HG02870 (cell line): ENCODE data around the gene GRB10.

ENCODE experiments used
- ATAC-seq: cut with Tn5 transposase; IDR thresholded peaks from one replicate; pipeline ENCODE4 v1.9.1; 2021; ENCODE audit warnings: mild to moderate bottlenecking, moderate library complexity; ENCODE audit not compliant: unreplicated experiment

GRB10 gene

DNA sequence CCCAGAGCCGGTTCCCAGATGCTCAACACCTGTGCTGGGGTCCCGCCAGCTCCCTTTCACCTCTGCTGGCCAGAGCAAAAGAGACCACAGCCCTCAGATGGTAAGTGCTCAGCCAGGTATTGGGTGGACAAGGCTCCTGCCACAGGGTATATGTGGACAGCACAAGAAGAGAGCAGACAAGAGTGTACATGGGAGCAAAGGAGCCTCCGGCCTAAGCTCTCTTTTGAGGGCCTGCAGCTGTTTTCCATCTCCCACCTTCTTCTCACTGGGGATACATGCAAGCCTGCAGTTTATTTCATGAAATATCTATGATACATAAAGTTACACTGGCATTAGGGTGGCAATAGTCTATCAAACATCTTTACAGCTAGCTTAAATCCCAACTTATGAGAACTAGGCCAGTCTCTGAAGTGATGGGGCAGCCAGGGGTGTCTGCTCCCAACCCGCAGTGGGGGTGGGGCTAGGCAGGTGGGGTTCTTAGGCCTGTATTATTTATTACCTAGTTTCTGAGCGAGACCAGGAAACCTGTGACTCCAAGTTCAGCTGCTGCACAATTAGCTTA, 167.1 kb downstream of the GRB10 start:
- no peak for ATAC-seq

DNA sequence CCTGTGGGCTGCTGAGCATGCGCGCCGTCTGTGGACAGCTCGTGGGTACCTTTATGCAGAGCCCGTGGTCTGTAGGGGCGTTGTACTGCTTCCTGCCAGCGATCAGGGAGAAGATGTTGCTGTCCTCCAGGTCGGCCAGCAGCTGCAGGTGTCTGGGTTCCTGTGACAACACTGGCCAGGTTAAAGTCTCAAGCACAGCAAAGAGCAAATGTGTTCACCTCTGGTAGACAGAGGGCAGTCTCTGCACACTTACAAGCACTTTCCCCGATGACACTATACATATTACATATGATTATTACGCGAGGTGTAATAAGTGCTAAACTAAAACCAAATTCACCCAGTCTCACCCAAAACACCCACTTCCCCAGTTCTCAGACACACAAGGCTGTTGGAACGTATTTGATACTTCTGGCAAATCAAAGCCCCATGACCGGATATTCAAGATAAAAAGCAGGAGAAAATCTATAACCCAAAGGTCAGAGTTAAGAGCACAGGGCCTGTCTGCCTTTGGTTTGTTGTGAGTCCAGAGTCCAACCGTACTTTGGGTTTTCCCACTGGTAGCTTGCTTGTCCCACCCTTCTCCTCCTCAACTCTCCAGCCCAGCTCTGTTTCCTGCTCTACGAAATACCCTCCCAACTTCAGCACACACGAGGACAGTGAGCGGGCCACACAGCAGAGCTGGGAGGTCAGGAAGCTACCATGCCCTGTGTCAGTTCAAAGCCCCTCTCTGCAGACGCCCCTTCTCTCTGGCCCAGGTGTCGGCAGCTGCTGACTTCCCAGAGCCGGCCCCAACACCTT, 167.8 kb downstream of the GRB10 start:
- no peak for ATAC-seq

DNA sequence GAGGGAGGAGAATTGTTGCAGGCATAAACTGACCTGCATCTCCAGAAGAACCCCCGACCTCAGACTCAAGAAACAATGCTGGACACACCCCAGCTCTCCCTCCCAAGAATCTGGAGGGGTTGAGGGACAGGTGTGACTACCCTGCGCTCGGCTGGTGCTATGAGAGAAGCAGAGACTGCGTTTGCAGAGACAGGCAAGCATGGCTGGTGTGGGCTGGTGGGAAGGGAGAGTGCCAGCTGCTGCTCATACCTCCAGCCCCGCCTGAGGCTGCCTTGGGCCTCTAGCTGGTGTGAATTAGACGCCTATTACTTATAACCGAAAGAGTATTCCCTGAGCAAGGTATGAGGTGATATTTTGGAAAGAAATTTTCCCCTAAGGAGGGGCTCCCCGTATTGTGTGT, 169.2 kb downstream of the GRB10 start:
- ATAC-seq = no peak

DNA sequence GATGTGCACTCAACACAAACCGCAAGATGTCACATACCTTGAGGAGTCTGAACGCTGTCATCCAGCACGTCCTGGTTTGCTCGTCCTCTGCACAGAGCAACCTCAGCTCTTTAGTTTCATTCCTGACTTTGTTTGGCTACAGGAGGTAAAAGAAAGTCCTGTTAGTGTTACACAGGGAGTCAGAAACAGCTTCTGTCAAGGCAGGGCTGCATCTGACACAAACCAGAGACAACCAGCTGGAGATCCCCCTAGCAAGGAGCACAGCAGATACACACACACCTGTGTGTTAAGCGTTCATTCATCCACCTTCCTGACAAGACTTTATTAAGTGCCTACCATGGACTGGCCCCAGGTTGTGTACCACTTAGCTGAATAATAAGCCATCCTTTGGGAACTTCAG, 170.0 kb downstream of the GRB10 start:
- ATAC-seq = no peak

GRCh38 chr7:50610521-50611277, 172.0 kb downstream of the GRB10 start:
- peak; percentile 48 for ATAC-seq

- ATAC-seq = no peak
Measured at GRCh38 chr7:50608196-50608906, 174.3 kb downstream of the GRB10 start.

GRCh38 chr7:50607524-50608125, 175.1 kb downstream of the GRB10 start:
- ATAC-seq = no peak

DNA sequence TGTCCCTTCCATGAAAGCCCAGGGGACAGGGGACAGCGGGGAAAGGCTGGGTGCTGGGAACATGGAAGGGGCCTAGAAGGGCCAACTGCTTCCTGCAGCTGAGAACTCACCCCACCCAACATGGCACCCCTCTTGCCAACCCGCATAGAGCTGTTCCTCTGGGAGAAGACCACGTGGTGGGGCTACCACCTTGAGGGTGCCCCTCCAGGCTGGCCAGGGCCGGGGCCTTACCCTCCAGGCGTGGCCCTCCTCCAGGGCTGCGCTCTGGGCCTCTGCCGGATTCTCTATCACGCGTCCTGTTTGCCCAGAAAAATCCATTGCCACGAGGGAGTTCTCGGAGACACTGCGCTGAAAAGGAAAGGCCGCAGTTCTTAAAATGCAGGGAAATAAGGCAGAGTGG, 177.6 kb downstream of the GRB10 start:
- ATAC-seq = no peak

DNA sequence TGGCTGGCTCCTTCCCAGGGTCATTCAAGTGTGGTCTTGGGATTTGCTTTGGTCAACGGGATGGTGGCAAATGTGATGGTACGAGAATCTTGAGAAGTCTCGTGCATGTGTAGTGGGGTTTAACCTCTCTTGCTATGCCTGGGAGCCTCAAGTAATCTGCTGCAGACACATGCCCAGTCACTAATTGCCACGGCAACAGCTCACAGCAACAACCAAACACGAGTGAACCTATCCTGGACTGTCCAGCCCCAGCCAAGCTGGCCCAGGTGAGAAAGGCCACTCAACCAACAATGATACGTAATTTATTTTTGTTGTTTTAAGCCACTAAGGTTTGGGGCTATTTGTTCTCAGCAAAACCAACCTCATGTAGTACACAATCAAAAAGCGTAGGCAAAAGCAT, 179.4 kb downstream of the GRB10 start:
- no peak for ATAC-seq

GRCh38 chr7:50599385-50599784, 183.3 kb downstream of the GRB10 start:
- ATAC-seq = no peak

GRCh38 chr7:50598460-50599343, 184.0 kb downstream of the GRB10 start:
- ATAC-seq = no peak

GRCh38 chr7:50596484-50596883, 186.2 kb downstream of the GRB10 start:
- no peak for ATAC-seq

- ATAC-seq = peak; percentile 22
Measured at GRCh38 chr7:50595491-50596102, 187.1 kb downstream of the GRB10 start.

DNA sequence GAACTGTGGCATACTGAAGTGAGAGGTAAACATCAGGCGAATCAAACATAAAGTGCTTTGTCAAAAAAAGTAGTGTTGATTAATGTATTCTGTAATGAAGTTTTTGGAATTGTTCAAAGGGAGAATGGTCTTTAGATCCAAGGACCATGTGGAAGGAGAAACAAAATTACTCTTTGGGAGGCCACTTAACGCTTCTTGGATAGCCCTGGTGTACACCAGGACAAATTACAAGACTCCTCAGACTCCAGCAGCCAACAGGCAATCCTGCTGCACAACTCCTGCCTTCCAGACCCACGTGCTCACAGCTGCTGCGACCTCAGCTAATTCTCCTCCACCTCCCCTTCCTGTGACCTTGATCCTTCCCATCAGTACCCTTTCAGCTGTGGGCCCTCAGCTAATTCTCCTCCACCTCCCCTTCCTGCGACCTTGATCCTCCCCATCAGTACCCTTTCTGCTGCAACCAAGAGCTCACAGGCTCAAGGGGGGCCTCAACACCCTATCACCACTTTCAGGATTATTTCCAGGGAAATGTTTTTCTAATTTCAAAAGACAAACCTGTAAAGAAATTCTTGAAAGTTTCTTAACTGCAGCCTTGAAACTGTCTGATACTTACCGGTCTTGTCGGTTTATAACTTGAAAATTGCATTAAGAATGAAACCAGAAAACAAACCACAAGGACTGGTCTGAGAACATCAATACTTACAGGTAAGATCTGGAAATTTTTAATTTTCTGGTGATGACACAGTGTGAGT, 187.8 kb downstream of the GRB10 start:
- ATAC-seq = peak; percentile 88

DNA sequence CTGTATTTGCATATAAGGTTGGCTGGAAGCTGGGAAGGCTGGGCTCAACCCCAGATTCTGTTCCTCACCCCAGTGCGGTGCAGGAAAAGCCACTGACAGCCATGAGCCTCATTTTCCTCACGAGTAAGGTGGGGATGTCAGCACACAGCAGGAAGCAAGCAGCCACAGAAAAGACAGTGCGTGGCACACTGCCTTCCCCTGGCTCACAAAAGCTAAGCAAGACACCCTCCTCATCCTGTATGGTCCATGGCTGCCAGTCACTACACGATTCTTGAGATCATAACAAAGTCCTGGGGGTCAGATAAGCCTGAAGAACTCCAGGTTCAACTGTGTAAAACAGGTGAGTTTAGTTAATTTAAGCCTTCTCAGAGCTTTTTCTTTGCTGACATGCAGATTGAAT, 188.6 kb downstream of the GRB10 start:
- ATAC-seq = no peak

DNA sequence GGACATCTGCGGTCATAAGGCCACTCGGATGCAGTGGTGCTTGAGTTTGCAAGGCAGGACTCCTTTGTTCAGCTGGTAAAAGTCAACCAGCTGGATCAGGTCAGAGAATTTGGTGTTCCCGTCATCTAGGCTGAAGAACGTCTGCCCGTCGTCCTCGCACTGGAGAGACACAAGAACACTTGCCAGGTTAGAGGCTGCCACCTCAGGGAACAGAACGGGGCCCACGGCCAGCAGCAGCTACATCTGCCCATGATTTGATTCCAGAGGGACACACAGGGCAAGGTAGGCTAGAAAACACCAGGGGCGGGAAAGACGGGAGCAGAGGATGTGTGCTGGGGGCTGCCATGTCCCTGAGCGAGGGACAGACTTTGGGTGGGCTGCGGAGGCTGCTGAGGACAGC, 189.8 kb downstream of the GRB10 start:
- ATAC-seq = no peak

DNA sequence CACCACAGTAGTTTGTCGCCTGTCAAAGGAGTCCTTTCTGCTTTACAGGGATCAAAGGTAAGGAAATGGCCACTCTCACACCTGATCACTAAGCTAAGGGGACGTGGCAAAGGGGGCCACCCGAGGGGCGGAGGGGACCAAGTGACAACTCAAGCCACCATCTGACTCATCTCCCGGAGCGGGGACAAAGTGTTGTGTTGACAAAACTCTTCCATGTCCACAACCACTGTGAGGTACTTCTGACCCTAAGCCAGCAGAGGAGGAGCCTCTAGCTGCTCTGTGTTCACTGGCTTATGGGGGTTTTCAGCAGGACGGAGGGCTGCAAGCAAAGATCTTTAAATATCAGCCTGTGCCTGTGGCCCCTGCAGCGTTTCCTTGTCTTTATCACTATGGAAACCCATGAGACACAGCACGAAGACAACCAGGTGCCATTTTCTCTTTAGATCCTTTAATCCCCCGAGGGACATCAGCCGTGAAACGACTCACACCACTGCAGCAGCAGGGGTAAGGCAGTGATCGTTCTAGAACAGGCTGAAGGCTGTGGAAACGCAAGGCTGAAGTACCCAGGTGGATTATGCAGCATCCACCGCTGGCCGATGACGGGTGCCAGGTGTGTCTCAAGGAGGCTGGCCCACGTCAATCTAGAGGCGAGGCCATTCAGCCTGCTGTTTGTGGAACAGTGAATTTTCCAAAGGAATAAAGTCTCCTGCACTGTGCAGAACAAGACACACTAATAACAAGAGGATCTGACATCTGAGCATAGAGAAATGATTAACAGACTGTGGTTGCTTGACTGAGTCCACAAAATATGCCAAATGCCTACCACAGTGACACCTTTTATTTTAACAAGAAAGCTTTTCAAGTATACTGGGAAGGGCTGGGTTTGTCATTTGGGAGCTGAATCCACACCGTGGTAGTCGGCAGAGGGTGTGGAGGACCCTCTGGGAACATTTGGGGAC, 190.9 kb downstream of the GRB10 start:
- no peak for ATAC-seq

DNA sequence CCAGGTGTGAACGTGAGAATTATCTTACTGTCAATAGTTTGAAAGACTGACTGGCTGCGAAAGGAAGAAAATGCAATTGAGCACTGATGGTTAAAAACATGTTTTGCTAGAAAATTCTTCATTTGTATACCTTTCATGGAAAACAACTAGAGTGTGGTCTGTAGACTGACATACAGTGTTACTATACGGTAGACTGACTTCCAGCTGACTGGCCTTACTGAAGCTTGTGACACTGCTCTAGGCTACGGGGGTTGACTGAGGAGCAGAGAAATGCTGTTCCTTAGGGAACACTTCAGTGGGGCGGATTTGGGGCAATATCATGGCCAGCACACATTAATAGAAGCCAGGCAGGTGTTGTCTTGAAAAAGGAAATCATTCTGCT, 191.6 kb downstream of the GRB10 start:
- no peak for ATAC-seq
